Trophoblast cell (in vitro differentiated cells and primary cell): ENCODE data around the gene NAA16. TPM values are rescaled to one million over a fixed set of nuclear protein-coding genes. Genes with fewer than 3 reads are reported as not detected.

Source experiments
- DNase-seq, 2 donors: peaks; one replicate each; pipeline ENCODE4 v3.0.0-alpha.2; 2016
- H2AFZ ChIP-seq: 2 replicates; pipeline ENCODE4 v1.6.1; 2013; ENCODE audit warnings: low read length, moderate library complexity, mild to moderate bottlenecking; ENCODE audit not compliant: insufficient read depth, poor library complexity
- H2AK5ac ChIP-seq: 2 replicates; pipeline ENCODE4 v1.6.1; 2013; ENCODE audit warnings: mild to moderate bottlenecking, low read length
- H2BK120ac ChIP-seq: 2 replicates; pipeline ENCODE4 v1.6.1; 2013; ENCODE audit warnings: low read length, mild to moderate bottlenecking, moderate library complexity; ENCODE audit not compliant: insufficient read depth, poor library complexity
- H2BK12ac ChIP-seq: 2 replicates; pipeline ENCODE4 v1.6.1; 2013; ENCODE audit warnings: mild to moderate bottlenecking, low read length, moderate library complexity
- H2BK5ac ChIP-seq: 2 replicates; pipeline ENCODE4 v1.6.1; 2013; ENCODE audit warnings: low read length, low read depth, moderate library complexity, mild to moderate bottlenecking; ENCODE audit not compliant: poor library complexity
- H3K14ac ChIP-seq: 2 replicates; pipeline ENCODE4 v1.6.1; 2013; ENCODE audit warnings: mild to moderate bottlenecking, low read length
- H3K18ac ChIP-seq: 2 replicates; pipeline ENCODE4 v1.6.1; 2013; ENCODE audit warnings: mild to moderate bottlenecking, low read length
- H3K23ac ChIP-seq: 2 replicates; pipeline ENCODE4 v1.6.1; 2013; ENCODE audit warnings: low read length
- H3K27ac ChIP-seq: 2 replicates; pipeline ENCODE4 v1.5.1; 2013; ENCODE audit warnings: low read depth, mild to moderate bottlenecking, inconsistent platforms, low read length, moderate library complexity
- H3K27me3 ChIP-seq: 2 replicates; pipeline ENCODE4 v1.6.1; 2013; ENCODE audit warnings: inconsistent platforms, mild to moderate bottlenecking, low read length, moderate library complexity; ENCODE audit not compliant: insufficient read depth
- H3K36me3 ChIP-seq, 2 experiments: 1 replicate in 1 of 2; 2 replicates in 1 of 2; pipeline ENCODE4 v1.6.1; 2013; ENCODE audit warnings: low read length in 2 of 2, mild to moderate bottlenecking in 2 of 2, moderate library complexity in 1 of 2; ENCODE audit not compliant: insufficient read depth in 2 of 2, control insufficient read depth in 1 of 2
- H3K4ac ChIP-seq: 2 replicates; pipeline ENCODE4 v1.6.1; 2013; ENCODE audit warnings: low read depth, mild to moderate bottlenecking, low read length, moderate library complexity
- H3K4me1 ChIP-seq, 2 experiments: 1 replicate in 1 of 2; 2 replicates in 1 of 2; pipeline ENCODE4 v1.6.1; 2013; ENCODE audit warnings: low read length in 2 of 2, mild to moderate bottlenecking in 2 of 2, moderate library complexity in 1 of 2; ENCODE audit not compliant: insufficient read depth in 2 of 2, control insufficient read depth in 1 of 2
- H3K4me2 ChIP-seq: 2 replicates; pipeline ENCODE4 v1.6.1; 2013; ENCODE audit warnings: inconsistent platforms, mild to moderate bottlenecking, low read length, moderate library complexity
- H3K4me3 ChIP-seq: 2 replicates; pipeline ENCODE4 v1.5.1; 2013; ENCODE audit warnings: mild to moderate bottlenecking, low read depth, low read length, inconsistent platforms
- H3K79me1 ChIP-seq: one replicate; pipeline ENCODE4 v1.6.1; 2013; ENCODE audit warnings: low read length
- H3K79me2 ChIP-seq: 2 replicates; pipeline ENCODE4 v1.6.1; 2013; ENCODE audit warnings: low read length, mild to moderate bottlenecking; ENCODE audit not compliant: control insufficient read depth, insufficient read depth, poor library complexity
- H3K9ac ChIP-seq: 2 replicates; pipeline ENCODE4 v1.6.1; 2013; ENCODE audit warnings: mild to moderate bottlenecking, low read length
- H3K9me3 ChIP-seq: 2 replicates; pipeline ENCODE4 v1.6.1; 2013; ENCODE audit warnings: low read depth, mild to moderate bottlenecking, control low read depth, inconsistent platforms, low read length; ENCODE audit not compliant: insufficient read depth
- H4K12ac ChIP-seq: 2 replicates; pipeline ENCODE4 v1.6.1; 2013; ENCODE audit warnings: low read depth, mild to moderate bottlenecking, low read length, moderate library complexity
- H4K8ac ChIP-seq: 2 replicates; pipeline ENCODE4 v1.6.1; 2013; ENCODE audit warnings: low read depth, mild to moderate bottlenecking, low read length, moderate library complexity
- H4K91ac ChIP-seq: one replicate; pipeline ENCODE4 v1.6.1; 2013; ENCODE audit warnings: low read depth, mild to moderate bottlenecking, low read length, moderate library complexity
- WGBS: extraction: QIAGEN DNeasy Blood & Tissue Kit; methylation state at CpG from one replicate; pipeline ENCODE4 v1.1.7; 2013; ENCODE audit warnings: missing lambda C conversion rate; ENCODE audit not compliant: insufficient read length, insufficient coverage; ENCODE audit errors: extremely low coverage; 5-methylcytosine and 5-hydroxymethylcytosine counted together
- polyA plus RNA-seq: library from polyadenylated mRNA; stranded (reverse); fragments of 200-250 nt; gene quantifications from 2 replicates; pipeline ENCODE4 v1.2.3, GENCODE V29; 2013

NAA16 gene
- 8.5 and 10.0 TPM in 2 replicates for polyA plus RNA-seq

DNA sequence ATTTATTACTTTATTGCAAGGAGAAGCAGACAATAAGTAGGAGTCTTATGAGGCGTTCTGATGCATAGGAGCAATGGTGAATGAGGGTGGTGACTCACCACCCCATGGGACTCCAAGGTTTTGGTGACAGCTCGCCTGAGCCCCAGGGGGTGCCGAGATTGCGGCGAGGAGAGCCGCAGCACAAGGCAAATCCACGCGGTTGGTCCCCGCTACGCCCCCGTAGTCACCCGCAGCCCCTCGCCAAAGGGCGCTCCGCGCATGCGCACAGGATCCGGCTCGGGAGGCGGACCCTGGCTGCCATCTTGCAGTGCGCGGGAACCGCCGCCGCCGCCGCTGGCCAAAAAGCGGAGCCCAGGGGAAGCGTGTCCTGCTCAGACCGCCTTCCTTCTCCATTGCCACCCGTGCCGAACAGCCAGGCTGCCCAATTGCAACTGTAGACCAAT, at the start of gene NAA16:
Gene NAA16 (plus strand): TSS at position 305 of the 443 bp plus-strand sequence. CDS start 262 bp downstream, outside the sequence.
- peak; percentile 87 to 89 for DNase-seq
- Histone ChIP-seq H2BK12ac (no peak within 1 kb of the TSS), H2AK5ac (no peak within 1 kb of the TSS), H2AFZ (peak within 1 kb of the TSS; percentile 77), H3K4ac (peak within 1 kb of the TSS; percentile 91), H4K8ac (peak within 1 kb of the TSS; percentile 87), H4K91ac (peak within 1 kb of the TSS; percentile 41), H3K27ac (peak within 1 kb of the TSS; percentile 43), H3K79me1 (peaks cover 5% of the 10 kb centered on the region), H3K4me1 (no peaks in the 10 kb centered on the region), H3K79me2 (peaks cover 14% of the 10 kb centered on the region), H3K9ac (peak within 1 kb of the TSS; percentile 98), H3K14ac (peak within 1 kb of the TSS; percentile 71), H2BK120ac (peak within 1 kb of the TSS; percentile 35), H3K9me3 (no peaks in the 10 kb centered on the region), H3K36me3 (no peaks in the 10 kb centered on the region), H3K4me3 (peak within 1 kb of the TSS; percentile 97), H3K23ac (no peak within 1 kb of the TSS), H4K12ac (peak within 1 kb of the TSS; percentile 75), H2BK5ac (no peak within 1 kb of the TSS), H3K4me2 (peak within 1 kb of the TSS; percentile 73), H3K27me3 (no peaks in the 10 kb centered on the region), H3K18ac (peak within 1 kb of the TSS; percentile 58)
- WGBS, result no CpG with 5 or more reads among the region's 32 CpGs

DNA sequence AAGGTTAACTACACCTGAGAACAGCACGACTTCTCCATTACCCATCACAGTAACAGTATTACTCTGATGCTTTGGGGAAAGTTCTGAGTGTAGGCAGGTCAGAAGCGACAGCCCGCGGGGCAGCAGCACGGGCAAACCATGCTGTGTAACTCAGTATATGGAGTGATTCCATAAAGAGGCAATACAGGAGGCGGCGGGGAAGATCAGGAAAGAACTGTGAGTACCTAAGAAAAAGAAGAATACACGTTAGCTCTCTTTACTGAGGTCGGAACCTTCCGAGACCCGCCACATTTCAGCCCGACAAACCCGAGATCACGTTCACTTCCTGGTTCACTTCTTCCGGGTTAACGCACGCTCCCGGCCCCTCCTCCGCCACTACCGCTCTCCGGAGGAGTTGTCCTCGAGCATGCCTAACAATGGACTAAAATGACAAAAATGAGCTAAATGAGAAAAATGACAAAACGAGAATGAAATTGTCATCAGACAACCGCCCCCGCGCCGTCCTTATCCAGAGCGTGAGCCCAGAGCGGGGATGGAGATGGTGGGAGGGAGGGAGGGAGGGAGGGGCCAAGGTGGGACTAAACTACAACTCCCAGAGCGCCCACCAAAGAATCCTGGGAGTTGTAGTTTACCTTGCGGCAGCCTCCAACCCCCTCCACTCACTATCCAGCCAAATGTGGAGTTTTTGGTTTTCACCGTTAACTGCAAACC, 47.7 kb upstream of the NAA16 start, which contains the start of gene MTRF1:
Gene MTRF1 (minus strand): TSS at position 316 of the 711 bp plus-strand sequence. CDS start 2,669 bp downstream, outside the sequence.
- H3K9ac ChIP-seq, result peak within 1 kb of the TSS; percentile 89
- peaks cover 0 to 2% of the 10 kb centered on the region in 2 experiments for H3K4me1 ChIP-seq
- H4K12ac ChIP-seq, result peak within 1 kb of the TSS; percentile 83
- no peaks in the 10 kb centered on the region for H3K27me3 ChIP-seq
- H2AK5ac ChIP-seq, result no peak within 1 kb of the TSS
- peaks cover 2% of the 10 kb centered on the region for H3K79me1 ChIP-seq
- peak within 1 kb of the TSS; percentile 35 for H2BK120ac ChIP-seq
- peaks cover 2 to 7% of the 10 kb centered on the region in 2 experiments for H3K36me3 ChIP-seq
- H2AFZ ChIP-seq, result peak within 1 kb of the TSS; percentile 96
- H3K18ac ChIP-seq, result peak within 1 kb of the TSS; percentile 57
- H3K14ac ChIP-seq, result peak within 1 kb of the TSS; percentile 55
- H2BK12ac ChIP-seq, result no peak within 1 kb of the TSS
- peak within 1 kb of the TSS; percentile 70 for H3K4me2 ChIP-seq
- H3K9me3 ChIP-seq, result peaks cover 6% of the 10 kb centered on the region
- peak within 1 kb of the TSS; percentile 92 for H3K4me3 ChIP-seq
- H3K23ac ChIP-seq, result no peak within 1 kb of the TSS
- H3K79me2 ChIP-seq, result no peaks in the 10 kb centered on the region
- peak within 1 kb of the TSS; percentile 82 for H4K91ac ChIP-seq
- WGBS, result no CpG with 5 or more reads among the region's 32 CpGs
- H4K8ac ChIP-seq, result peak within 1 kb of the TSS; percentile 91
- no peak within 1 kb of the TSS for H3K4ac ChIP-seq
- H2BK5ac ChIP-seq, result peak within 1 kb of the TSS; percentile 73
- peak within 1 kb of the TSS; percentile 42 for H3K27ac ChIP-seq
- DNase-seq, result peak; percentile 57 to 70

DNA sequence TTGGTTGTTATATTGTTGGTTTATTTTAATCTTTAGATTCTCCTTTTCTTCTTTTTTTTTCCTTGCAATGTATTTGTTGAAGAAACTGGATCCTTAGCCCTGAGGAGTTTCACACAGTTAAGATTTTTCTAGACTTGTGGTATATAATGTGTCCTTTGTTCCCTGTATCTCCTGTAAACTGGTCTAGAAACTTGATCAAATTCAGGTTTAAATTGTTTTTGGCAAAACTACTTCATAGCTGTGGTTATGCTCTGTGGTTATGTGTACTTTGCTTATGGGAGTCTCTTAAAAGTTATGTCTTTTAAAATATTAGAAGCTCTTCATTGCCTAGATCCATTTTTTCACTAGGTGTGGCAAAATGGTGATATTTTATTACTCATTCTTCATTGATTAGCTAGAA, 44.0 kb upstream of the NAA16 start:
- Histone ChIP-seq H3K9ac (no peak overlapping the region), H3K4me2 (no peak overlapping the region), H3K79me1 (peaks cover 2% of the 10 kb centered on the region), H3K14ac (no peak overlapping the region), H3K4ac (no peak overlapping the region), H3K18ac (no peak overlapping the region), H3K23ac (no peak overlapping the region), H2BK5ac (no peak overlapping the region), H2AFZ (no peak overlapping the region), H2BK12ac (no peak overlapping the region), H3K4me1 (peaks cover 0 to 2% of the 10 kb centered on the region in 2 experiments), H2AK5ac (no peak overlapping the region), H4K8ac (no peak overlapping the region), H4K91ac (no peak overlapping the region), H4K12ac (no peak overlapping the region), H3K9me3 (peaks cover 6% of the 10 kb centered on the region), H3K36me3 (no peaks in the 10 kb centered on the region), H3K4me3 (no peak overlapping the region), H3K27me3 (no peaks in the 10 kb centered on the region), H3K27ac (no peak overlapping the region), H3K79me2 (no peaks in the 10 kb centered on the region), H2BK120ac (no peak overlapping the region)
- no peak for DNase-seq

DNA sequence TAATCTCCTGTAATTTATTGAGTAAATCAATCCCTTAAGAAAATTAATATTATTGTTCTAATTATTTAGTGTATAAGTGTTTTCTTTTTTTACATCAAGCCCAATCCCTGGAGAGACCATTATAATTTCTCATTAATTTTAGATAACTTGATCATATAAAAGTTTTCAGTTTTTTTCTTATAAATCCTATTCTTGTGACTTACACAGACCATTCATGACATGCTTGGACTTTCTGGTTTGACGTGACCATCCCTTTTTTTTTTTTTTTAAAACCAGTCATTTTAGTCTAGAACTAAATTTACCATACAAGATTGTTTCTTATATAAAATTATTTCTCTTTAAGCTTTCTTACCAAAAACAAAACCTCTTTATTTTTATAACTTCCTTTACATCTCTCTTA, 42.3 kb upstream of the NAA16 start:
- Histone ChIP-seq H3K36me3 (no peaks in the 10 kb centered on the region), H3K9me3 (peaks cover 6% of the 10 kb centered on the region), H3K14ac (no peak overlapping the region), H4K91ac (no peak overlapping the region), H3K79me1 (no peaks in the 10 kb centered on the region), H2BK5ac (no peak overlapping the region), H3K4me2 (no peak overlapping the region), H3K79me2 (no peaks in the 10 kb centered on the region), H3K4me3 (no peak overlapping the region), H3K9ac (no peak overlapping the region), H3K18ac (no peak overlapping the region), H2BK12ac (no peak overlapping the region), H3K4me1 (no peaks in the 10 kb centered on the region), H3K23ac (no peak overlapping the region), H4K8ac (no peak overlapping the region), H3K27me3 (no peaks in the 10 kb centered on the region), H2BK120ac (no peak overlapping the region), H4K12ac (no peak overlapping the region), H2AFZ (no peak overlapping the region), H2AK5ac (no peak overlapping the region), H3K27ac (no peak overlapping the region), H3K4ac (no peak overlapping the region)
- WGBS, result no CpG with 5 or more reads among the region's 1 CpG
- no peak for DNase-seq
